Measurements from ENCODE around the gene TXNDC2. TPM values are rescaled to one million over a fixed set of nuclear protein-coding genes. Genes with fewer than 3 reads are reported as not detected.

The TXNDC2 gene
- total and polyA plus RNA-seq, 9 of the 15 experiments (the other 6 are each of a cell fraction or from before 2014, with no cell fraction given), result 1.2 to 4.9 (median 2.3) TPM

- peak; percentile 77 for TF ChIP-seq ZNF644 (tag; IDR thresholded peaks at IDR 0.05; ENCODE audit: low read depth)
- TF ChIP-seq NELFE (IDR thresholded peaks at IDR 0.05; ENCODE audit: insufficient read depth, insufficient read length), result no peak
- TF ChIP-seq ZNF224 (CRISPR knock-in tag; IDR thresholded peaks at IDR 0.05), result no peak
- 0 out of 2 replicates have a peak, but pooled peaks have one; percentile 6 for TF ChIP-seq ZNF174 (CRISPR knock-in tag; IDR thresholded peaks at IDR 0.05)
- TF ChIP-seq ZFX (CRISPR knock-in tag; IDR thresholded peaks at IDR 0.05), result no peak
- TF ChIP-seq HNRNPLL (IDR thresholded peaks at IDR 0.05; ENCODE audit: low read depth, low read length, poor library complexity, severe bottlenecking), result no peak
- TF ChIP-seq ZNF77 (CRISPR knock-in tag; IDR thresholded peaks at IDR 0.05), result no peak
- TF ChIP-seq ZNF274 (IDR thresholded peaks at IDR 0.05; ENCODE audit: borderline replicate concordance, low read depth, low read length), result no peak
- TF ChIP-seq SREBF2 (CRISPR knock-in tag; IDR thresholded peaks at IDR 0.05), result no peak
- no peak for TF ChIP-seq ZNF197 (CRISPR knock-in tag; IDR thresholded peaks at IDR 0.05; ENCODE audit: low read depth)
- TF ChIP-seq RAD21 (CRISPR knock-in tag; conservative IDR thresholded peaks at IDR 0.05 in 1 of 2, IDR thresholded peaks at IDR 0.05 in 1 of 2), result no peak
- TF ChIP-seq ID3 (CRISPR knock-in tag; IDR thresholded peaks at IDR 0.05), result no peak
- TF ChIP-seq ID3 (tag; IDR thresholded peaks at IDR 0.05), result no peak
- no peak for TF ChIP-seq HINFP (tag; conservative IDR thresholded peaks at IDR 0.05; ENCODE audit: low read depth)
- TF ChIP-seq PBX2 (CRISPR knock-in tag; IDR thresholded peaks at IDR 0.05; ENCODE audit: low read depth), result no peak
- TF ChIP-seq PBX2 (tag; conservative IDR thresholded peaks at IDR 0.05; ENCODE audit: low read depth), result no peak
- TF ChIP-seq PHB2 (IDR thresholded peaks at IDR 0.05; ENCODE audit: low read depth), result no peak
- no peak for TF ChIP-seq TEAD4 (IDR thresholded peaks at IDR 0.05; ENCODE audit: low read length)
- TF ChIP-seq TEAD4 (CRISPR knock-in tag; IDR thresholded peaks at IDR 0.05; ENCODE audit: borderline replicate concordance), result no peak
- TF ChIP-seq ZC3H11A (IDR thresholded peaks at IDR 0.05; ENCODE audit: low read depth, low read length), result no peak
- TF ChIP-seq RB1 (IDR thresholded peaks at IDR 0.05; ENCODE audit: low read depth), result no peak
- TF ChIP-seq CBX3 (IDR thresholded peaks at IDR 0.05; ENCODE audit: borderline replicate concordance in 1 of 2, low read length in 2 of 2), result peak in 1 of 2 experiments; percentile 7; a peak in 1 of 3 replicates
- no peak for TF ChIP-seq FUS (optimal IDR thresholded peaks at IDR 0.05; ENCODE audit: low read depth, low read length)
These were observed 29.7 kb downstream of the TXNDC2 start (continued) for GRCh38 chr18:9915291-9916076.

All from K562 (cell line).